Activated naive CD8-positive, alpha-beta T cell treated with anti-CD3 and anti-CD28 coated beads, Interleukin-2, amount 50 U/mL, for 16 hours (primary cell): ENCODE results near the gene TMX2.

Experiments
- DNase-seq: peaks from one replicate; pipeline ENCODE4 v3.0.0-alpha.2; 2020; ENCODE audit warnings: low read depth, low spot score

TMX2 gene

GRCh38 chr11:57764972-57765371 lies 52.6 kb downstream of the TMX2 start:
- DNase-seq = no peak

GRCh38 chr11:57770793-57771192 lies 58.4 kb downstream of the TMX2 start:
- DNase-seq = no peak

GRCh38 chr11:57771365-57771764 lies 59.0 kb downstream of the TMX2 start:
- no peak for DNase-seq

GRCh38 chr11:57772562-57772961 lies 60.2 kb downstream of the TMX2 start:
- no peak for DNase-seq

- DNase-seq = no peak
Observed at GRCh38 chr11:57773026-57773598, 60.7 kb downstream of the TMX2 start.

- no peak for DNase-seq
Observed at GRCh38 chr11:57775491-57775890, 63.1 kb downstream of the TMX2 start.

- no peak for DNase-seq
Observed at GRCh38 chr11:57776031-57776521, 63.7 kb downstream of the TMX2 start.

GRCh38 chr11:57776577-57777210 lies 64.3 kb downstream of the TMX2 start:
- no peak for DNase-seq

- no peak for DNase-seq
Observed at GRCh38 chr11:57777969-57778317, 65.5 kb downstream of the TMX2 start.

- no peak for DNase-seq
Observed at GRCh38 chr11:57778318-57779037, 66.1 kb downstream of the TMX2 start.

GRCh38 chr11:57779276-57779675 lies 66.9 kb downstream of the TMX2 start:
- no peak for DNase-seq

- DNase-seq = no peak
Observed at GRCh38 chr11:57781529-57781943, 69.1 kb downstream of the TMX2 start.

- no peak for DNase-seq
Observed at GRCh38 chr11:57785072-57785471, 72.7 kb downstream of the TMX2 start.

- DNase-seq = no peak
Observed at GRCh38 chr11:57786436-57786835, 74.0 kb downstream of the TMX2 start.

GRCh38 chr11:57787006-57787604 lies 74.7 kb downstream of the TMX2 start:
- no peak for DNase-seq

GRCh38 chr11:57787920-57788702 lies 75.7 kb downstream of the TMX2 start:
- no peak for DNase-seq

- DNase-seq = no peak
Observed at GRCh38 chr11:57788703-57789088, 76.3 kb downstream of the TMX2 start.
